Gastrocnemius medialis (tissue), 4 donors: ENCODE results near the gene RERE. TPM values are rescaled to one million over a fixed set of nuclear protein-coding genes. Genes with fewer than 3 reads are reported as not detected.

Experiments used
- ATAC-seq, 2 donors: fragments of 150-250 bp; one replicate each; pipeline ENCODE4 v1.9.1; 2016
- DNase-seq, 2 donors: peaks; one replicate each; pipeline ENCODE4 v3.0.0-alpha.2; 2019
- H3K27ac ChIP-seq, 4 donors: fragments of 200-600 bp; sonication (generic); 1 replicate in 1 of 4; 2 replicates in 3 of 4; pipeline ENCODE4 v1.5.1; 2016 to 2018; ENCODE audit warnings: mild to moderate bottlenecking in 2 of 4, moderate library complexity in 1 of 4
- H3K27me3 ChIP-seq, 3 donors: fragments of 200-600 bp; sonication (generic) in 2 of 3; 1 replicate in 1 of 3; 2 replicates in 2 of 3; pipeline versions ENCODE4 v1.5.1 to v1.6.0; 2016 to 2019; ENCODE audit warnings: mild to moderate bottlenecking in 1 of 3, moderate library complexity in 1 of 3
- H3K36me3 ChIP-seq, 2 donors: fragments of 200-600 bp; sonication (generic) in 1 of 2; one replicate each; pipeline ENCODE4 v1.5.1; 2017 to 2018
- H3K4me1 ChIP-seq, 2 donors: fragments of 200-600 bp; sonication (generic) in 1 of 2; one replicate each; pipeline ENCODE4 v1.5.1; 2016 to 2017; ENCODE audit warnings: mild to moderate bottlenecking in 2 of 2
- H3K4me3 ChIP-seq, 4 donors: fragments of 200-600 bp; sonication (generic) in 3 of 4; 1 replicate in 1 of 4; 2 replicates in 3 of 4; pipeline ENCODE4 v1.5.1; 2016 to 2019; ENCODE audit warnings: mild to moderate bottlenecking in 2 of 4
- H3K9me3 ChIP-seq, 3 donors: fragments of 200-600 bp; sonication (generic) in 2 of 3; 1 replicate in 1 of 3; 2 replicates in 2 of 3; pipeline ENCODE4 v1.5.1; 2016 to 2019
- CTCF ChIP-seq, 5 experiments: fragments of 450-650 bp in 3 of 5; fragments of 200-600 bp in 2 of 5; sonication (generic) in 2 of 5; IDR thresholded peaks in 4 of 5; conservative IDR thresholded peaks in 1 of 5; 1 replicate in 4 of 5; 2 replicates in 1 of 5; pipeline ENCODE4 v1.5.1; 2016 to 2019; ENCODE audit warnings: antibody characterized with exemption in 5 of 5, mild to moderate bottlenecking in 3 of 5, moderate library complexity in 3 of 5
- POLR2A ChIP-seq, 2 donors: fragments of 450-650 bp; IDR thresholded peaks; one replicate each; pipeline ENCODE4 v1.6.1; 2017; ENCODE audit warnings: antibody characterized with exemption in 2 of 2, mild to moderate bottlenecking in 2 of 2, moderate library complexity in 2 of 2
- in situ Hi-C, 4 donors: fragments of 200-750 bp; cut with MboI; loops; one replicate each; pipeline versions ENCODE4 v1.15.0 to v1.8.0; 2017; ENCODE audit warnings: low sequenced_read_pairs in 4 of 4
- intact Hi-C: fragments of 100-400 bp; cut with DNase I; formaldehyde crosslinking; loops from one replicate; pipeline ENCODE4 v1.15.1; 2023; ENCODE audit warnings: low total_unique reads
- total RNA-seq, 4 donors: library from RNA; depleted of rRNA; stranded (reverse); fragments of >200 nt; gene quantifications; one replicate each; pipeline versions ENCODE4 v1.1.0 to v1.2.3, GENCODE V29; 2016

RERE gene
- total RNA-seq, 4 donors from 2014 or later: 60.8 to 106 (median 102) TPM

- peak overlapping the region; percentile 88 to 93 (median 92) for H3K27ac ChIP-seq
- ATAC-seq: peak; percentile 97 to 99
- H3K4me3 ChIP-seq: peak overlapping the region; percentile 62 to 70 (median 66)
- peak; percentile 90 to 91 for DNase-seq
- no peaks in the 10 kb centered on the region for H3K27me3 ChIP-seq
- no peaks in the 10 kb centered on the region for H3K9me3 ChIP-seq
- in situ Hi-C loops: no loop called here
- peaks cover 38 to 39% of the 10 kb centered on the region in 2 donors for H3K4me1 ChIP-seq
- peak; percentile 52 to 87 for TF ChIP-seq POLR2A (IDR thresholded peaks at IDR 0.05)
- TF ChIP-seq CTCF (IDR thresholded peaks at IDR 0.05 in 4 of 5, conservative IDR thresholded peaks at IDR 0.05 in 1 of 5): no peak
- H3K36me3 ChIP-seq: peaks cover 0 to 5% of the 10 kb centered on the region in 2 donors
- intact Hi-C loops: loop anchor here (1.0 kb wide), 1 partner anchor 28 kb away; no protein-coding TSS in a partner anchor
Measured at GRCh38 chr1:8525558-8526275, 291.7 kb downstream of the RERE start.

- H3K9me3 ChIP-seq: no peaks in the 10 kb centered on the region
- TF ChIP-seq POLR2A (IDR thresholded peaks at IDR 0.05) (no peak), CTCF (IDR thresholded peaks at IDR 0.05 in 4 of 5, conservative IDR thresholded peaks at IDR 0.05 in 1 of 5) (no peak)
- H3K4me3 ChIP-seq: peak overlapping the region; percentile 62 to 70 (median 66)
- DNase-seq: no peak
- peak overlapping the region; percentile 88 to 93 (median 92) for H3K27ac ChIP-seq
- in situ Hi-C loops (no loop called here), intact Hi-C loops (no loop called here)
- peaks cover 0 to 5% of the 10 kb centered on the region in 2 donors for H3K36me3 ChIP-seq
- H3K4me1 ChIP-seq: peaks cover 41 to 44% of the 10 kb centered on the region in 2 donors
- peak; percentile 5 to 9 for ATAC-seq
- no peaks in the 10 kb centered on the region for H3K27me3 ChIP-seq
Measured at GRCh38 chr1:8525216-8525557, 292.3 kb downstream of the RERE start.

- intact Hi-C loops (no loop called here), in situ Hi-C loops (no loop called here)
- Histone ChIP-seq H3K27ac (peak overlapping the region; percentile 88 to 93 (median 92)), H3K4me1 (peaks cover 46 to 49% of the 10 kb centered on the region in 2 donors), H3K9me3 (no peaks in the 10 kb centered on the region), H3K4me3 (peak overlapping the region; percentile 62 to 70 (median 66)), H3K36me3 (peaks cover 0 to 5% of the 10 kb centered on the region in 2 donors), H3K27me3 (no peaks in the 10 kb centered on the region)
- ATAC-seq: no peak
- no peak for DNase-seq
- TF ChIP-seq CTCF (IDR thresholded peaks at IDR 0.05 in 4 of 5, conservative IDR thresholded peaks at IDR 0.05 in 1 of 5) (no peak), POLR2A (IDR thresholded peaks at IDR 0.05) (no peak)
Measured at GRCh38 chr1:8524627-8525157, 292.7 kb downstream of the RERE start.

- peaks cover 50 to 52% of the 10 kb centered on the region in 2 donors for H3K4me1 ChIP-seq
- no peak for DNase-seq
- peak overlapping the region in 2 of 4 donors; percentile 2 to 62 for H3K4me3 ChIP-seq
- TF ChIP-seq POLR2A (IDR thresholded peaks at IDR 0.05) (no peak), CTCF (IDR thresholded peaks at IDR 0.05 in 4 of 5, conservative IDR thresholded peaks at IDR 0.05 in 1 of 5) (no peak)
- in situ Hi-C loops: no loop called here
- intact Hi-C loops: no loop called here
- no peak for ATAC-seq
- H3K27ac ChIP-seq: peak overlapping the region; percentile 88 to 93 (median 92)
- H3K9me3 ChIP-seq: no peaks in the 10 kb centered on the region
- H3K36me3 ChIP-seq: peaks cover 0 to 5% of the 10 kb centered on the region in 2 donors
- H3K27me3 ChIP-seq: no peaks in the 10 kb centered on the region
Measured at GRCh38 chr1:8523666-8524206, 293.7 kb downstream of the RERE start.
